Stimulated activated naive B cell treated with anti-CD40 and anti-IgM and Interleukin-4, amounts not matched to agents 10 μg/mL and 1 μg/mL and 100 μg/mL, for 72 hours (primary cell): ENCODE data around the gene ABCB8.

ENCODE experiments used
- ATAC-seq, 2 donors: fragments of 150-1000 bp; cut with Tn5 transposase; replicated peaks; 2 replicates each; pipeline ENCODE4 v1.10.0; 2021; ENCODE audit warnings: moderate library complexity in 1 of 2
- DNase-seq: peaks from one replicate; pipeline ENCODE4 v3.0.0; 2021
- H3K27ac Mint-ChIP-seq: one replicate; pipeline ENCODE4 v1.8.0; 2022; ENCODE audit warnings: mild to moderate bottlenecking, mixed read lengths
- H3K27me3 Mint-ChIP-seq, 2 donors: one replicate each; pipeline ENCODE4 v1.8.0; 2022; ENCODE audit warnings: mixed read lengths in 2 of 2
- H3K36me3 Mint-ChIP-seq, 2 donors: one replicate each; pipeline ENCODE4 v1.8.0; 2022; ENCODE audit warnings: mixed read lengths in 2 of 2, mild to moderate bottlenecking in 1 of 2
- H3K4me1 Mint-ChIP-seq, 2 donors: one replicate each; pipeline ENCODE4 v1.8.0; 2022; ENCODE audit warnings: mixed read lengths in 2 of 2, mild to moderate bottlenecking in 1 of 2
- H3K4me3 Mint-ChIP-seq, 2 donors: one replicate each; pipeline ENCODE4 v1.8.0; 2022; ENCODE audit warnings: mild to moderate bottlenecking in 2 of 2, mixed read lengths in 2 of 2, moderate library complexity in 1 of 2
- H3K9me3 Mint-ChIP-seq, 2 donors: one replicate each; pipeline ENCODE4 v1.8.0; 2022; ENCODE audit warnings: mixed read lengths in 2 of 2, mild to moderate bottlenecking in 1 of 2

The ABCB8 gene

DNA sequence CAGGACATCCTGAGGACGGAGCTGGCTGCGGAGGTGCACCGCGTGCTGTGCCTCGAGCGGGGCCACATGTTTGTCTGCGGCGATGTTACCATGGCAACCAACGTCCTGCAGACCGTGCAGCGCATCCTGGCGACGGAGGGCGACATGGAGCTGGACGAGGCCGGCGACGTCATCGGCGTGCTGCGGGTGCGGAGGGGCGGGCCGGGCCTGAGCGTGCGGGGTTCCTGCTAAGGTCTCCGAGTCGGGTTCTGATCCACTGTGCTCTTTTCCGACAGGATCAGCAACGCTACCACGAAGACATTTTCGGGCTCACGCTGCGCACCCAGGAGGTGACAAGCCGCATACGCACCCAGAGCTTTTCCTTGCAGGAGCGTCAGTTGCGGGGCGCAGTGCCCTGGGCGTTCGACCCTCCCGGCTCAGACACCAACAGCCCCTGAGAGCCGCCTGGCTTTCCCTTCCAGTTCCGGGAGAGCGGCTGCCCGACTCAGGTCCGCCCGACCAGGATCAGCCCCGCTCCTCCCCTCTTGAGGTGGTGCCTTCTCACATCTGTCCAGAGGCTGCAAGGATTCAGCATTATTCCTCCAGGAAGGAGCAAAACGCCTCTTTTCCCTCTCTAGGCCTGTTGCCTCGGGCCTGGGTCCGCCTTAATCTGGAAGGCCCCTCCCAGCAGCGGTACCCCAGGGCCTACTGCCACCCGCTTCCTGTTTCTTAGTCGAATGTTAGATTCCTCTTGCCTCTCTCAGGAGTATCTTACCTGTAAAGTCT lies 14.3 kb upstream of the ABCB8 start:
- Mint-ChIP-seq H3K36me3 (no peaks in the 10 kb centered on the region), H3K4me1 (peaks cover 30 to 58% of the 10 kb centered on the region in 2 donors), H3K4me3 (peak overlapping the region; percentile 92 to 94), H3K27me3 (peaks cover 39 to 53% of the 10 kb centered on the region in 2 donors), H3K9me3 (peaks cover 0 to 1% of the 10 kb centered on the region in 2 donors), H3K27ac (peak overlapping the region; percentile 97)
- peak; percentile 79 for DNase-seq
- peak; percentile 69 to 75 for ATAC-seq

- no peak for DNase-seq
- no peaks in the 10 kb centered on the region for H3K36me3 Mint-ChIP-seq
- H3K4me1 Mint-ChIP-seq: peaks cover 34 to 66% of the 10 kb centered on the region in 2 donors
- peaks cover 0 to 1% of the 10 kb centered on the region in 2 donors for H3K9me3 Mint-ChIP-seq
- H3K27me3 Mint-ChIP-seq: peaks cover 48 to 60% of the 10 kb centered on the region in 2 donors
- ATAC-seq: no peak
- peak overlapping the region; percentile 8 to 31 for H3K4me3 Mint-ChIP-seq
- no peak overlapping the region for H3K27ac Mint-ChIP-seq
Measured at GRCh38 chr7:151014950-151015349, 13.3 kb upstream of the ABCB8 start.

- Mint-ChIP-seq H3K27me3 (peaks cover 53 to 60% of the 10 kb centered on the region in 2 donors), H3K4me3 (no peak overlapping the region), H3K9me3 (peaks cover 0 to 1% of the 10 kb centered on the region in 2 donors), H3K27ac (no peak overlapping the region), H3K36me3 (no peaks in the 10 kb centered on the region), H3K4me1 (peaks cover 34 to 58% of the 10 kb centered on the region in 2 donors)
- no peak for DNase-seq
- no peak for ATAC-seq
Measured at GRCh38 chr7:151015967-151016366, 12.3 kb upstream of the ABCB8 start.

GRCh38 chr7:151016505-151016904 lies 11.7 kb upstream of the ABCB8 start:
- no peak for ATAC-seq
- H3K4me1 Mint-ChIP-seq: peaks cover 32 to 57% of the 10 kb centered on the region in 2 donors
- H3K27me3 Mint-ChIP-seq: peaks cover 56 to 64% of the 10 kb centered on the region in 2 donors
- H3K4me3 Mint-ChIP-seq: no peak overlapping the region
- DNase-seq: no peak
- H3K9me3 Mint-ChIP-seq: peaks cover 0 to 1% of the 10 kb centered on the region in 2 donors
- peak overlapping the region; percentile 59 for H3K27ac Mint-ChIP-seq
- no peaks in the 10 kb centered on the region for H3K36me3 Mint-ChIP-seq

- DNase-seq (no peak), ATAC-seq (no peak)
- Mint-ChIP-seq H3K27ac (no peak overlapping the region), H3K4me1 (peaks cover 32 to 57% of the 10 kb centered on the region in 2 donors), H3K9me3 (peaks cover 0 to 1% of the 10 kb centered on the region in 2 donors), H3K36me3 (no peaks in the 10 kb centered on the region), H3K27me3 (peaks cover 57 to 65% of the 10 kb centered on the region in 2 donors), H3K4me3 (no peak overlapping the region)
Measured at GRCh38 chr7:151016942-151017341, 11.3 kb upstream of the ABCB8 start.

GRCh38 chr7:151017370-151017952 lies 10.8 kb upstream of the ABCB8 start:
- H3K36me3 Mint-ChIP-seq: no peaks in the 10 kb centered on the region
- H3K4me1 Mint-ChIP-seq: peaks cover 30 to 55% of the 10 kb centered on the region in 2 donors
- ATAC-seq: no peak
- H3K27me3 Mint-ChIP-seq: peaks cover 53 to 59% of the 10 kb centered on the region in 2 donors
- H3K9me3 Mint-ChIP-seq: peaks cover 0 to 1% of the 10 kb centered on the region in 2 donors
- peak overlapping the region; percentile 2 for H3K27ac Mint-ChIP-seq
- peak overlapping the region; percentile 77 to 86 for H3K4me3 Mint-ChIP-seq
- no peak for DNase-seq

GRCh38 chr7:151017953-151018420 lies 10.3 kb upstream of the ABCB8 start:
- ATAC-seq (peak; percentile 76 to 78), DNase-seq (peak; percentile 43)
- peak overlapping the region; percentile 93 for H3K27ac Mint-ChIP-seq
- H3K27me3 Mint-ChIP-seq: peaks cover 52 to 58% of the 10 kb centered on the region in 2 donors
- peaks cover 0 to 1% of the 10 kb centered on the region in 2 donors for H3K9me3 Mint-ChIP-seq
- no peaks in the 10 kb centered on the region for H3K36me3 Mint-ChIP-seq
- peak overlapping the region; percentile 77 to 86 for H3K4me3 Mint-ChIP-seq
- peaks cover 28 to 50% of the 10 kb centered on the region in 2 donors for H3K4me1 Mint-ChIP-seq

DNA sequence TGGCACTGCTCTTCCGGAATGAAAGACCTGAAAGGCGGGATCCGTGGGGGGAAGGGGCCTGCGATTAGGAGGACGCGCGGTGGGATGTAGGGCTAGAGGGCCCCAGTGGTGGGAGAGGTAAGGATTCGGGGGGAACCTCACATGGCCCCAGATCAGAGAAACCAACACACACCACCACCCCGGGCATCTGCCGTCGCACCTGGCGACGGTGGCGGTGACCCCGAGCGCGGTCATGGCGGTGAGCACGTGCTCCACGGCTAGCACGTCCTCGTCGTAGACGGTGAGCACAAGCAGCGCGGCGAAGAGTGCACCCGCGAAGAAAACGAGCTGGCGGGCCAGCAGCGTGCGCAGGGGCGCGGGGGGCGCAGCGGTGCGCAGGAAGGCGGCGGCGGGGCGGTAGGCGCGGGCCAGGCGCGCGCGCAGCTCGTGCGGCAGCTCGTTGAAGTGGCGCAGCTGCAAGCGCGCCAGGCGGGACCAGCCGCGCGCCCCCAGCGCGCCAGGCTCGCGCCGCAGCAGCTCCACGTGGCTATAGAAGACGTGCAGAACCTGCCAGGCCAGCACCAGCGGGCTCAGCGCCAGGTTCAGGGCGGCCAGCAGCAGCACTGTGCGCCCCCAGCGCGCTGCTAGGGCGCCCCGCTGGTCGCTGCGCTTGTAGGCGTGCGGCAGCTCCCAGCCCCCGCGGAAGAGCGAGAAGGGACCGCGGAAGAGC lies 9.7 kb upstream of the ABCB8 start:
- Mint-ChIP-seq H3K27me3 (peaks cover 55 to 64% of the 10 kb centered on the region in 2 donors), H3K27ac (peak overlapping the region; percentile 93), H3K4me3 (peak overlapping the region; percentile 77 to 86), H3K36me3 (no peaks in the 10 kb centered on the region), H3K9me3 (peaks cover 0 to 1% of the 10 kb centered on the region in 2 donors), H3K4me1 (peaks cover 28 to 47% of the 10 kb centered on the region in 2 donors)
- ATAC-seq (peak; percentile 35 to 39), DNase-seq (no peak)

GRCh38 chr7:151019130-151019447 lies 9.2 kb upstream of the ABCB8 start:
- DNase-seq (no peak), ATAC-seq (no peak)
- peaks cover 54 to 66% of the 10 kb centered on the region in 2 donors for H3K27me3 Mint-ChIP-seq
- H3K27ac Mint-ChIP-seq: no peak overlapping the region
- peaks cover 28 to 42% of the 10 kb centered on the region in 2 donors for H3K4me1 Mint-ChIP-seq
- H3K4me3 Mint-ChIP-seq: peak overlapping the region; percentile 76 to 77
- H3K36me3 Mint-ChIP-seq: no peaks in the 10 kb centered on the region
- peaks cover 0 to 1% of the 10 kb centered on the region in 2 donors for H3K9me3 Mint-ChIP-seq

- H3K27me3 Mint-ChIP-seq: peaks cover 58 to 68% of the 10 kb centered on the region in 2 donors
- H3K4me1 Mint-ChIP-seq: peaks cover 22 to 31% of the 10 kb centered on the region in 2 donors
- no peak overlapping the region for H3K27ac Mint-ChIP-seq
- DNase-seq (no peak), ATAC-seq (no peak)
- no peaks in the 10 kb centered on the region for H3K36me3 Mint-ChIP-seq
- peak overlapping the region in 1 of 2 donors; percentile 37 for H3K4me3 Mint-ChIP-seq
- no peaks in the 10 kb centered on the region for H3K9me3 Mint-ChIP-seq
Measured at GRCh38 chr7:151020231-151020630, 8.0 kb upstream of the ABCB8 start.

GRCh38 chr7:151023232-151023631 lies 5.0 kb upstream of the ABCB8 start:
- Mint-ChIP-seq H3K4me1 (peaks cover 14 to 24% of the 10 kb centered on the region in 2 donors), H3K27me3 (peaks cover 48 to 60% of the 10 kb centered on the region in 2 donors), H3K4me3 (no peak overlapping the region), H3K27ac (no peak overlapping the region), H3K36me3 (no peaks in the 10 kb centered on the region), H3K9me3 (no peaks in the 10 kb centered on the region)
- ATAC-seq (no peak), DNase-seq (no peak)

- Mint-ChIP-seq H3K9me3 (no peaks in the 10 kb centered on the region), H3K4me1 (peaks cover 12 to 22% of the 10 kb centered on the region in 2 donors), H3K36me3 (peaks cover 4% of the 10 kb centered on the region in 2 donors), H3K27me3 (peaks cover 36 to 47% of the 10 kb centered on the region in 2 donors), H3K27ac (no peak within 1 kb of the TSS), H3K4me3 (no peak within 1 kb of the TSS)
- ATAC-seq (no peak), DNase-seq (no peak)
Measured at GRCh38 chr7:151024435-151025056, 3.7 kb upstream of the ABCB8 start, which contains the start of gene ATG9B. TSS of gene ATG9B (minus strand) at chr7:151024494. CDS start at chr7:151024423, 71 bp downstream.

GRCh38 chr7:151025924-151026671 lies 2.2 kb upstream of the ABCB8 start:
- ATAC-seq: no peak
- Mint-ChIP-seq H3K9me3 (no peaks in the 10 kb centered on the region), H3K36me3 (peaks cover 4 to 9% of the 10 kb centered on the region in 2 donors), H3K4me3 (no peak overlapping the region), H3K4me1 (peaks cover 14 to 22% of the 10 kb centered on the region in 2 donors), H3K27me3 (peaks cover 21 to 32% of the 10 kb centered on the region in 2 donors), H3K27ac (no peak overlapping the region)
- DNase-seq: no peak
